ENCODE measurements around the gene BANF2.
A peak's percentile ranks its signal among the peaks of the same experiment; 100 is the strongest.
"Not testable (repeated sequence)": the region's sequence is repeated elsewhere in the genome, so short reads cannot be mapped to it uniquely, and the experiment has no call there.

The BANF2 gene

DNA sequence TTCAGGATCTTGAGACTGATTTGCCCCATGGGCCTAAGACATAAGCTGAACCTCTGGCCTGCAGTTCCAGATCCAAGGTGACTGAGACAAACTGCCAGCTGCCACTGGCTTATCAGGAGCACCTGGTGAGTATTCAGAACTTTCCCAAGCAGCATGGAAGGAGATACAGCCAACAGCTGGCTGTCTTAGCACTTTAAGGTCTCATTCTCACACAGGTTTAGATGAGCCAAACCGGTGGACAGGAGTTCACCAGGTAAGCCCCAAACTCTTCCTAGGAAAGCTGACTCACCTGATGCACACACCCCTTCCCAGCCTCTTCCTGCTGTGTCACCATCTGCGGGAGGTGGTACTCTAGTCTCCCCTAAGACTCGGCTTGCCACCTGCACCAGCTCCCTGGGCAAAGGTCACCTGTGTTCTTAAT is at the start of gene BANF2:
BANF2 (plus strand) TSS at position 36 of the 421 bp plus-strand sequence. CDS start 25,060 bp downstream, outside the sequence.
- DNase-seq: no peak

DNA sequence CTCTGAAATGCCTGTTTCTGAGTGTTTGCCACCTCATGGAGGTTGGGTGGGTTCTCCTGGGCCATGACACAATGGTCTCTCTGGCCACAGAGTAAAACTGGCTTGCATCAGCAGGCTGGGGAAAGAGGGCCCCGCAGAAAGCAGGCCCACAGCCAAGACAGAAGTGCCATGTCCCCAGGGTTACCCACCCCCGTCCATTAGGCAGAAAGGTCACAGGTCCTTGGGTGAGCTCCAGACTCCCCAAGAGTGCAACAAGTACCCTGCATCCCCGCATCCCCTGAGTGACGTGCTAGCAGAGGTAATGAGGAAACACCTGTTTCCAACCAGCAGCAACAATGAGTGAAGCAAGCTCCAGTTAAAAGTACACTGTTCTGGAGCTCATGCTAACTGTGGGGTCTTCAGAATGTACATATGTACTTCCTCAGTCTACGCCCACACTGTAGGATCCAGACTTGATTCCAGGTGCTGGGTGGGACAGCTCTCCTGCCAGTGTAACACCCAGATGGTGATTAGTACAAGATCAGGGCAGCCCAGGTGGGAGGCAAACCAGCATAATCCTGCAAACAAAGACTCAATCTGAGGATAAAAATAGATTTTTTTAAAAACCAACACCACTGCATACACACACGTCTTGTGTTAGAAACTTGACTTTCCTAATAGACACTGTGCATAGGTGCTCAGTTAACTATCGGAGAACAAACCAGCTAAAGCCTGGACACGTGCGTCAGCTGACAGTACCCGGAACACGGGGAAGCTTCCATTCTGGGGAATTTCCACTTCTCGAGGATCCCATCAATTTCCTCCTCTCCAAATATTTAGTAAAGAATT is 49.3 kb upstream of the BANF2 start:
- peak; percentile 13 for DNase-seq

DNA sequence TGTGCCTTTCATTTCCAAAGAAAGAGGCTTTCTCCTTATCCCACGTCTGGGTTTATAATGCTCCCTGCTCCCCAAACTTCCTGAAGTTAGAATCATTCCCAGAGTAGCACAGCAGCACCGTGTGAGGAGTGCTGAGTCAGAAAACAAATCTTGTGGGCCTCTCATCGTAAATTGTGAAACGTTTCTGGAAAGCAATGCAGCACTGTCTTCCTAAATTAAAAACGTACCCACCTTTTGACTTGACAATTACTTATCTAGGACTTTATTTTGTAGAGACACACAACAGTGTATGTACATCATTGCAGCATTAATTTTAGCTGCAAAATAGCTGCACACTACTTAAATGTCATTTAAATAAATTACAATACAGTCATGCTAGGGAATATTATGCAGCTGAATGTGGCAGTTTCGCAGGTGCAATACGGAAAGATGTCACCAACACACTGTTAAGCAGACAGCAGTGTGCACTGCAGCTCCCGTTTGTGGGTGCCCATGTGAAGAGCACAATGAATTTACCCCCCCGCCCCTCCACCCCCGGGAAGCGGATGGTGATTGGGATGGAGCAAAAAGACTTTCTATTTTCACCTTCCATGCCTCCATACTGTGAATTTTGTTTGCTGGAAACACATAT is 48.5 kb upstream of the BANF2 start:
- DNase-seq: no peak

DNA sequence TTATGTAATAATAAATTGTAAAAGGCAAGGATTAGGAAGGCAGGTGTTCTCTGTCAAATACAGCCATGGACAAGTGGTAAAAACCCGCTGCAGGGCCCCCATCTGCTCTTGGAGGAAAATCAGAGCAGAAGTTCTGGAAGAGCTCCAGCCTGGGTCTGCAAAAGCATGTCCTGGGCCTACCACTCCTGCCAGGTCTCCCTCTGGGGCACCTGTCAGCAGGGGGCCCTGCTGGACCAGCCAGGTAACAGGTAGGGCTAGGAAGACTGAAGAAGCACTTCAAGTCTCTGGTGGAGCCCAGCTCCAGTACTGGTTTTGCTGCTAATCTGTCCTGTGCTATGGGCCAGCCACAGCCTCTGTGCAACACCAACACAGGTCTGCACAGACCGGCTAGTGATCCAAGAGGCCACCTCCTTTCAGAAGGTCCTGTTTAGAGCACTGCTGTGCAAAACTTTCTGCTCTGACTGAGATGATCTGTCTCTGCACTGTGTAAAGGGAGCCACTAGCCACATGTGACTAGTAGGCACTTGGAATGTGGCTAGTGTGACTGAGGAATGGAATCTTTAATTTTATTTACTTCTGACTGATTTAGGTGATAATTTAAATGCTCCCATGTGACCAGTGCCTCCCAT is 47.9 kb upstream of the BANF2 start:
- DNase-seq: peak; percentile 2

DNA sequence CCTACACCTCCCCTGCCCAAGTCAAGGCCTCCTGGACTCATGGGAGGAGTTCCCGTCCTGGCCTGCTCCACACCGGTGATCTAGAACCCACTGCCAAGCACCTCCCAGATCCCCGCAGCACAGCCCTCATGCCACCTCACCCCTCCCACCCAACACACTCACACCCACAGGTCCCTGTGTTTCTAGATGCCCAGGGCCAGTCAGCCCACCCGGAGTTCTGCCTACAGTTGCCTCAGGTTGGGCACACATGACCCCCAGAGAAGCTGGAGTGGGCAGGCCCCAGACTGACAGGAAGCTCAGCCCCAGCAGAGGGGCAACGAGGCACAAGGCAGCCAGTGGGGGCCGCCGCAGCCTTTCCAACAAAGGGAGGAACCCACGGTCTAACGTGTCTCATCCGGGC is 47.4 kb upstream of the BANF2 start:
- no peak for DNase-seq

DNA sequence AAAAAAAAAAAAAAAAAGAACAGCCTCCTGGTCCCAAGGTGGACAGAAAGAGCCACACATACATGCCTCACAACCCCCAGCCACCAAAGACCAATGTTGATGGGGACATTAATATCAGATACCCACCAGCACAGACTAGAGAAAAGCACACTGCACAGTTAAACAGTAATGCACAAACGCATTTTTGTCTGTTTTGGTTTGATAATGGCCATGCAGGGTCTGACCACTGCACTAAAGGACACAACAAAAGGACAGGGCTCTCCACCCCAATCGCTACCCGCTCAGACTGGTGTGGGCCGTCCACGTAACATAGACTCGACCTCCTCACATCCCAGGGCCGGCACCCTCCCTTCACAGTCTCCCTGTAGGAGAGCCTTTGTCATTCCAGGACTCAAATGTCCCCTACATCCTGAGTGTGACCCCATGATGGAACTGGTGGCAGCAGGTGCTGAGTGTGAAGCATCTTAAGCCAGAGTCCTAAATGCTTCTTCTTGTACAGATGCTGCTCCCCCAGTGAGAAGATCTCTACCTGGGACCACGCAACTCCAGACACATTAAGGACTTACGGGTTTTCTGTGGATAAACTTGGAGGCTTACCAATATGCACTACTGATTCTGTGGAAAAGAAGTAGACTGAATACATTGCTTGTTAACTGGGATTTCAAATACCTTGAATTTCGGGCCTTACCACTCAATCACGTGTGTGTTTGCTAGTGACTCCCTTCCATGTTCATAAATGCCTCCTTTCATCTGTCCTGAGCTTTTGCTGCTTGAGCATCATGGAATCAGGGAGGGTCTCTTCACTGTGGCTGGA is 45.7 kb upstream of the BANF2 start:
- DNase-seq: no peak

DNA sequence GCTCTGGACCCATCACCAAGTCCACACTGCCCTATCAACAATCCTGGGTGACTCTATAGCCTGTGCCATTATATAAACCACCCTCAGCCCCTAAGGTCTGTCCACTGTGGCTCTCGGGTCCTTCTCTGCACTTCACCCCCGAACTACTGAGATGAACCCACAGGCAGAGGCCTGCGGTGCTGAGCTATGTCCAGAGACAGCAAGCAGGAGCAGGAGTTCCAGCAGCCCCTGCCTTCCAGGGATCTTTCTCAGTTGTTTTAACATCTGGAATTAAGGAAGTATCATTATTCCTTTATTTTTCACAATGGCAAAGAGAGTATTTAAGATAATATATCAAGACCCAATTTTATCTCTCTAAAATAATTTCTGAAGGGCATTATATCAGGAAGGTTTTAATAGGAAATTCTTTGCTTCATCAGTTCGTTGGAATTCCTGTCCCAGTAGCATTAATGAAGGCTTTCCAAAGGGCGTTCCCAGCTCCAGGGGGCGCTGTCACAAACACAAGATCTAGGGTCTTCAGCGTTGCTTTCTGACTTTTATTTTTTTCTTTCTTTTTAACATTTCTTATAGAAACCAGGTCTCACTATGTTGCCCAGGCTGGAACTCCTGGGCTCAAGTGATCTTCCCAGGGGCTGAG is 45.0 kb upstream of the BANF2 start:
- DNase-seq: no peak

DNA sequence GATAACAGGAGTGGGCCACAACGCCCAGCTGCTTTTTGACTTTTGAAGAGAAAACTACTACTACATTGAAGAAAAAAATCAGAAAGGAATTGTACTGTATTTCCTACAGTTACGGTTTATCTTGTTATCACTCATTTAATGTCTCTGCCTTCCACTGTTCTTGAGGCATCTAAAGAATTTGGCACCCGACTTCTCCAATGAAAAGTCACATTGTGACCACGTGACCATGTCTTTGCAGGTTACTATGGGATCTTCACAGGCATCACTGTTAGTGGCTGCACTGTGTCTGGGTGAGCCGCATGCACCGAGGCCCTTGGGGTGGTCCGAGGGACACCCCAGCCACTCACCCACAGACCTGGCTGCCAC is 44.5 kb upstream of the BANF2 start:
- DNase-seq: no peak

DNA sequence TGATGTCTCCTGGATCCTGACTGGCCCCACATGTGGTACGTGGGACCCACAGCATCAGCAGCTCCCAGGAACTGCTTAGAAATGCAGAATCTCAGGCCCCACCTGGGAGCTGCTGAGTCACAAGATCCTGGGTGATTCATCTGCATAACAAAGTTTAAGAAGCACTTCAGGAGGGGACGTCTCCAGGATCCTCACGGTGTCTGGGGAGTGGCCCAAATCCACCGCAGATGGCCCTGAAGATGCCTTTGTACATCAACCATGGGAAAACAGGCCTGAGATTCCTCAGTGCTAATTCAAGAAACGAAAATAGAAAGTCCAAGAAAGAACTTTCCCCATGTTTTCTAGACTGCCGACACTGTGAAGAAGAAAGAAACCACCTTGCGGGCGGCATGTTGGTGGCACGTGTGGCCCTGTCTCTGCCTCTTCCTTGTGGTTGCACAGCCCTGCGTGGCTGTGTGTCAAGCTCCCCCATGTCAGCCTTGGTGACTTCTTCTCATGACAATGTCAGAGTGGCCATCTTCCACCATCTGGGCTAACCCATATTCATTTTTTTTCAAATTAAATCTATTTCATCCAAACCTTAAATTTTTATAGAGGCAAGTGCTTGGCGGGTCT is 43.8 kb upstream of the BANF2 start:
- DNase-seq: no peak

DNA sequence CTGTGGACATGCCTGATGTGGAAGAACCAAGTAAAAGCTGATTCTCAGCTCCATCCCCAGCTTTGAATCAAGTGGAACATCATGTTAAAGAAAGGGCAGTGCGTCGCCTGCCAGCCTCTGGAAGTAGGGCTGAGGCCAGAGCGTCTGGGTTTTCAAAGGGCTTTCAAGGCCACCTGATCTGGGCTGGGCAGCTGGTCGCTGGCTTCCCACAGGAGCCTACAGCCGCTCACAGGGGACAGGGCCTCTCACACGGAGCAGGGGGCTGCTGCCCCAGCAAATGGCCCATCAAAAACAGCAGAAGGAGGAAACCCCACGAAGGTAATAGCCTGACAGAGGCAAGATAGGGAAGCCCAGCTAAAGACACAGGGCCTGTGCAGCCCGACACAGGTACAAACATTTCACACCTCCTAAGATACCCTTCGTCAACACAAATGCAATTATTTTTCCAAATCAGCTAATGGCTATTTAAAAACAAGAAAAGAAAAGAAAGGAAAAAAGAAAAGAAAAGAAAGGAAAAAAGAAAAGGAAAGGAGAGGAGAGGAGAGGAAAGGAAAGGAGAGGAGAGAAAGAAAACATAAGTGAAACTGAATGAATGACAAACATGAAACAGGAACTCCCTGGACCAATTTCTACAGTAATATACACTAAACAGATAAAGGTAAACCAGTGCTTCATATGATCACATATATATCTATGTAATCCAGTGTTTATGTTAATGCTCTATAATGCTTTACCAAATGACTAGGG is 42.5 kb upstream of the BANF2 start:
- no peak for DNase-seq

DNA sequence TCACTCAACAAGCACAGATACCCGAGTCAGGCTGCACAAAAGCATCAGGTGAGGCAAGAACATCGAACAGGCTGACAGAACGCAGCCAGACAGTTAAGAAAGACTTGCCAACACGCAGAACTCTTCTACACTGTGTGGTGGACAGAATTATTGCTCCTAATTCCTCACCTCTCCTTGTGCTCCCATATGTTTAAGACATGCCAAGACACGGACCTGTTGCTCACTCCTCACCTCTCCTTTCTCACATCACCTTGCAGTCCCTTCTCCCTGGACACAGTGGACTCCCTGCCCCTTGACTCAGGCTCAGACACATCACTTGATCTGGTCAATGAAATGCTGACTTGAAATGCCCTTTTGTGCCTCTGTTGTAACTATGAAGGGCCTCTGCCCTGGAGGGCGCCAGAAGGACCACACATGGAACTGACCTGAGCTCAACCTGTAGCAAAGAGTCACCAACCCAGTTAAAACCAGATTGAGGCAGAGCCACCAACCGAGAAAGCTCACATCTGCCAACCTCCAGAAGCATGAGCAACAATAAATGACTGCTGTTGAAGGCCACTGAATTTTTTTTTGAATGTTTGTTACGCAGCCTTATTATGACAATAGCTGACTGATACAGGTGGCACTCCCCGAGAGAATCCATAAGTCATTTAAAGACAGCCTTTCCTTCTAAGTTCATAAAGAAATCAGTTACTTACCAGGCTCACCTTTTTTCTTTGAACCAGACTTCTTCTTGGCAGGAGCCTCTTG is 41.7 kb upstream of the BANF2 start:
- DNase-seq: no peak

DNA sequence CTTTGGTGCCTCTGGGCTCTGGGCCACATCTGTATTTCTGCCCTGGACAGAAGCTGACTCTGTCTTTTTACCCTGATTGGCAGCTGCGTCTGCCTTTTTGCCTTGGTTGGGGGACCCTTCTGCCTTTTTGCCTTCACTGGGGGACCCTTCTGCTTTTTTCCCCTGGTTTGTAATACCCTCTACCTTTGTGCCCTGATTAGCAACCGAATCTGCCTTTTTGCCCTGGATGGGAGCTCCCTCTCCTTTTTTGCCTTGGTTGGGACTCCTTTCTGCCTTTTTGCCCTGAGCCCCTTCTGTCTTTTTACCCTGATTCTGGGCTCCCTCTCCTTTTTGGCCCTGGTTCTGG is 41.1 kb upstream of the BANF2 start:
- DNase-seq: no peak

DNA sequence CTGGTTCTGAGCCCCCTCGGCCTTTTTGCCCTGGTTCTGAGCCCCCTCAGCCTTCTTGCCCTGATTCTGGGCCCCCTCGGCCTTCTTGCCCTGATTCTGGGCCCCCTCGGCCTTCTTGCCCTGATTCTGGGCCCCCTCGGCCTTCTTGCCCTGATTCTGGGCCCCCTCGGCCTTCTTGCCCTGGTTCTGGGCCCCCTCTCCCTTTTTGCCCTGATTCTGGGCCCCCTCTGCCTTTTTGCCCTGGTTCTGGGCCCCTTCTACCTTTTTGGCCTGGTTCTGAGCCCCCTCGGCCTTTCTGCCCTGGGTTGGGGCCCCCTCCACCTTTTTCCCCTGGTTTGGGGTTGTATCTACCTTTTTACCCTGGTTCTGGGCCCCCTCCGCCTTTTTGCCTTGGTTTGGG is 40.4 kb upstream of the BANF2 start:
- DNase-seq: not testable (repeated sequence)

DNA sequence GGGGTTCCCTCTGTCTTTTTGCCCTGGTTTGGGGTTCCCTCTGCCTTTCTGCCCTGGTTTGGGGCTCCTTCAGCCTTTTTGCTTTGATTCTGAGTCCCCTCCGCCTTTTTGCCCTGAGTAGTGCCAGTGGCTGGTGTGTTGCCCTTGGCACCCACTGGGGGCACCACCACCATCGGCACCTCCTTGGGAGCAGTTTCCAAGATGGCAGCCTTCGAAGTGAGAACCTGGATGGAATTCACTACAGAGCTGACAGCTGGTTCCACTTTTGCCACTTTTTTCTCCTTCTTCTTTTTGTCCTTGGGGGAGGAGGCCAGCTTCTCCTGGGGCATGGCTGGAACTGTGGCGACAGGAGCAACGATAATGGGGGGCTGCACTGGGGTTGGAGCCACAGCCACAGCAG is 40.0 kb upstream of the BANF2 start:
- no peak for DNase-seq

DNA sequence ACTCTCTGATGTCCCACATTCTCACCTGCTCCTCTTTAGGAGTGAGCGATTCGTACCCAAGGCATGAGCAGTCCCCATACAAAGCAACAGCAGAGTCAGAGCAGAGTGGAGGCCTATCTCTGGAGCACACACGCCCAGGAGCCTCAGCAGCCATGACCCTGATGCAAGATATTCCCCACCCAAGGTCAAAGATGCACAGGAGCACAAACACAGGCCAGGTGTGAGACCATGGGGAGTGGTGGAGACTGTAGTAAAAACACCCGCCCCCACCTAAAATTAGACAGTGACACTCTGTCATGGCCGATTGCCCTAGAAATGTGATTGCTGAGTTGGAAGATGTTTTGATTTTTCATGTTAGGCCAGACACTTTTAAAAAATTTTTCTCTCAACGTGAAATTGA is 39.1 kb upstream of the BANF2 start:
- no peak for DNase-seq

DNA sequence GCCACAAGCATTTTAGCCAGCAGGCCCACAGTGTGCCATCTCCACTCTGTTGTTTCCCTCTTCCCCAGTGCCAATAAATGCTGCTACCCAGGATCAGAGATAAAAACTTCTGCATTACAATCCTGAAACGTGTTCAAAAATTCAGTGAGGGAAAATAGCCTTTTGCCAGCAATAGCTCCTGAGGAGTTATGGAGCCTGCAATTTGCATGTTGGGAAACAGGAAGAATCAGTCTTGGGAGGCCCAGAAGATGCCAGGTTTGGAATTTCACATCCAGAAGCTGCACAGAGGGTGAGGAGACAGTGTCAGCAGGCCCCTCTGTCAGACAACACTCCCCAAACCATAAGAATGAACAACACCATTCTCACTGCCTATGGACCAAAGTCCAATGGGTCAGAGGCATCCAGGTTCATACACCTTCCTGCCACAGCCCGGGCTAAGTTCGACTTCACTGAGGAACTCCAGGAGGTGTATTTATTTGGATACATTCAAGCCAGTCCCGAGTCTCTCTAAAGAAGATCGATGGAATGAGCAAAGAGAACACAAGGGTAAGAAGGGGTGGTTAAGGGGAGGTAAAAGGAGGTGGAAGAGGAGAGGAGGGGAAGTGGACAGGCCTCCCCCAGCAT is 38.5 kb upstream of the BANF2 start:
- DNase-seq: no peak

DNA sequence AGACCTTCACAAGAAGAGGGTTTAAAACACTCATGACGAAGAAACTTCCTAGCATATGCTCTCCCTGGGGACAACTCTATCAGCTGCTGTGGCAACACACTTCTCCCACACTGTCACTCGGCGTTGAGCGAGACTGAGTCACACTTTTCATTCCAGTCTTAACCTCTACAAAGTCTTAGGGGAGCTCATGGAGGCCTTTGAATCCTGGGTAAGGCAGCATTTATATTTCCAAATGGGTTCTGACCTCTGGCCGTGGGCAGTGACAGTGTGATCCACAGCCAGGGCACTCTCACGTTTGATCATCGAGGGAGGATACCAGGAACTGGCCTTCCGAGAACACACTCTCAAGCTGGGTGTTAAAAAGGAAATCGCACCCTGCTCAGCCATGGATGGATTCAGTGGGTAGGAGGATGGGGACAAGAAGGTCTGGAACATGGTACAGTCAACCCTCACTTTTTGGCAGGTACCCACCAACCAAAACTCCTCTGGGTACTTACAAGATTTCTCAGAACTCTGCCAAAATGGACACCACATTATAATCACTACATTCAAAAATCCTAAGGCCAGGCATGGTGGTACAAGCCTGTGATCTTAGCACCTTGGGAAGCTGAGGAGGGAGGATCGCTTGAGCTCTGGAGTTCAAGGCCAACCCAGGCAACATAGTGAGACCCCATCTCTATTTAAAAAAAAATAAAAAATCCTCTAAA is 37.3 kb upstream of the BANF2 start:
- DNase-seq: no peak

DNA sequence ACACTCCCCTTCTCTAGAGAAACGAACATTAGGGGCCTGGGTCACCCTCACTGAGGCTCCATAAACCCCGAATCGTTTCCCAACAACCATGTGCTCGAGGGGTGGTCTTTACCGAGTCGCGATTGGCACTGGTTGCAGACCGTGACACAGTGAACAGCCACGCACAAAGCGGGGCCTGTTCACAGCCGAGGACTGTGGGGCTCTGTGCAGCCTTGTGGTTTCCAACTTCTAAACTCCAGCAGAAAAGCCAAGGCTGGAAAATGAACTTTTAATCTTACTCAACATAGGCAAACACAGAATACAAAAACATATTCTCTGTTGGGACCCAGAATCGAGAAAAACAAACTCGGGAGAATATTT is 36.7 kb upstream of the BANF2 start:
- no peak for DNase-seq

DNA sequence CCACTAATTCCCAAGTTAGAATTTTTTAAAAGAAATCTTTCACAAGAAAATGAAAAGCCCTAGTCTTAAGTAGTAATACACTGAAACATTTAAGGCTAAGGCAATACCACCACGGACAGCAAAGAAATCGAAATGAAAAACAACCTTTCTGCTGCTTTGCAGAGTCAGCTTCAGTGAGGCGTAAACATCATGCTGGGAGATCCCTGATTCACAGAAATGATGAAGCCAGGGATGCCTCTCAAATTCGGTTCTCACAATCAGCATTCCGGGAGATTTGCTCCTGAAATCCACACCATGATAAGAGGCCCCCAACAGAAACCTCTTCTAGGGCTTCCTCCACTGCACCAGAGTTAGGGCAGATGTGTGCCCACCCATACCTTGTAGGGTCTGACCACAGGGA is 36.3 kb upstream of the BANF2 start:
- DNase-seq: no peak

All from DMS79 (cell line).